SK-N-SH (cell line): ENCODE measurements around the gene DYNLT1. TPM values are rescaled to one million over a fixed set of nuclear protein-coding genes. Genes with fewer than 3 reads are reported as not detected.

Experiments used
- CTCF ChIA-PET: fragments of 300-600, 350-600 bp; formaldehyde crosslinking; extraction: SDS; loops from one replicate; lab custom pipeline; 2021; lab: Yijun Ruan, JAX
- POLR2A ChIA-PET: fragments of 350-600 bp; sonication (Branson Sonifier 250); formaldehyde crosslinking; extraction: SDS; loops from one replicate; lab custom pipeline; 2020; ENCODE audit warnings: antibody characterized with exemption, inconsistent platforms; lab: Yijun Ruan, JAX
- DNase-seq: peaks from one replicate; pipeline ENCODE4 v3.0.0; 2012
- H2AFZ ChIP-seq: fragments of 200-600 bp; sonication (generic); 2 replicates; pipeline ENCODE4 v1.8.1; 2016; ENCODE audit warnings: antibody characterized with exemption, mild to moderate bottlenecking, low read depth
- H3F3A ChIP-seq: fragments of 200-600 bp; sonication (generic); replicated peaks from 2 replicates; pipeline ENCODE3; 2016; ENCODE audit warnings: antibody characterized with exemption, mild to moderate bottlenecking; ENCODE audit not compliant: insufficient read depth
- H3K27ac ChIP-seq, 2 experiments: fragments of 200-500 bp in 1 of 2; fragments of 200-600 bp in 1 of 2; sonication (Bioruptor generic) in 1 of 2; sonication (generic), shearing (Covaris generic) in 1 of 2; 2 replicates each; pipeline versions ENCODE4 v1.5.1 to v1.6.1; 2014 to 2016; ENCODE audit warnings: low read depth in 2 of 2, inconsistent platforms in 1 of 2, low read length in 1 of 2, mild to moderate bottlenecking in 1 of 2, mixed read lengths in 1 of 2
- H3K27me3 ChIP-seq: fragments of 200-600 bp; sonication (generic), shearing (Covaris generic); 2 replicates; pipeline ENCODE4 v1.6.1; 2016; ENCODE audit warnings: mixed run types; ENCODE audit not compliant: insufficient read depth
- H3K36me3 ChIP-seq, 2 experiments: fragments of 200-500 bp in 1 of 2; fragments of 200-600 bp in 1 of 2; sonication (Bioruptor generic) in 1 of 2; sonication (generic) in 1 of 2; replicated peaks in 1 of 2; 2 replicates each; pipeline versions ENCODE3 to v1.5.1; 2014 to 2016; ENCODE audit warnings: low read length in 1 of 2, mild to moderate bottlenecking in 1 of 2; ENCODE audit not compliant: insufficient read depth in 2 of 2, control insufficient read depth in 1 of 2
- H3K4me1 ChIP-seq, 2 experiments: fragments of 200-500 bp in 1 of 2; fragments of 200-600 bp in 1 of 2; sonication (Bioruptor generic) in 1 of 2; sonication (generic), shearing (Covaris generic) in 1 of 2; 2 replicates each; pipeline versions ENCODE4 v1.5.1 to v1.6.1; 2014 to 2016; ENCODE audit warnings: low read depth in 1 of 2, low read length in 1 of 2, mixed run types in 1 of 2; ENCODE audit not compliant: insufficient read depth in 2 of 2, control insufficient read depth in 1 of 2
- H3K4me2 ChIP-seq: fragments of 200-600 bp; sonication (generic), shearing (Covaris generic); 2 replicates; pipeline ENCODE4 v1.6.1; 2017; ENCODE audit warnings: mixed run types
- H3K4me3 ChIP-seq, 2 experiments: fragments of 200-500 bp in 1 of 2; fragments of 200-600 bp in 1 of 2; sonication (Bioruptor generic) in 1 of 2; sonication (generic), shearing (Covaris generic) in 1 of 2; 2 replicates each; pipeline versions ENCODE4 v1.5.1 to v1.8.1; 2014 to 2016; ENCODE audit warnings: low read depth in 2 of 2, inconsistent platforms in 1 of 2, low read length in 1 of 2, mild to moderate bottlenecking in 1 of 2, mixed read lengths in 1 of 2, moderate library complexity in 1 of 2
- H3K79me2 ChIP-seq: fragments of 200-600 bp; sonication (generic); 2 replicates; pipeline ENCODE4 v1.8.1; 2017; ENCODE audit warnings: mild to moderate bottlenecking; ENCODE audit not compliant: insufficient read depth
- H3K9ac ChIP-seq: fragments of 200-600 bp; sonication (generic); 2 replicates; pipeline ENCODE4 v1.6.1; 2017; ENCODE audit warnings: mixed run types
- H3K9me2 ChIP-seq: fragments of 200-600 bp; sonication (generic); 2 replicates; pipeline ENCODE4 v1.6.1; 2017; ENCODE audit warnings: mixed run types
- H3K9me3 ChIP-seq: fragments of 200-600 bp; sonication (generic); 2 replicates; pipeline ENCODE4 v1.6.1; 2017; ENCODE audit warnings: mixed run types, mild to moderate bottlenecking, moderate library complexity
- H4K20me1 ChIP-seq: fragments of 200-600 bp; sonication (generic); 2 replicates; pipeline ENCODE4 v1.6.1; 2017; ENCODE audit warnings: mild to moderate bottlenecking, mixed run types; ENCODE audit not compliant: insufficient read depth
- CHD2 ChIP-seq: fragments of 150-350 bp; IDR thresholded peaks from 2 replicates; pipeline ENCODE4 v1.6.1; 2018; ENCODE audit warnings: low read length; ENCODE audit not compliant: partially characterized antibody
- CTCF ChIP-seq: fragments of 200-600 bp; sonication (generic); IDR thresholded peaks from 2 replicates; pipeline ENCODE4 v1.6.1; 2017; ENCODE audit warnings: antibody characterized with exemption, mild to moderate bottlenecking, moderate library complexity
- ELF1 ChIP-seq: IDR thresholded peaks from 2 replicates; pipeline ENCODE4 v1.4.0; 2012
- FOSL2 ChIP-seq: IDR thresholded peaks from 2 replicates; pipeline ENCODE4 v1.4.0; 2012; ENCODE audit warnings: low read depth, mild to moderate bottlenecking, moderate library complexity, borderline replicate concordance
- GABPA ChIP-seq: IDR thresholded peaks from 2 replicates; pipeline ENCODE4 v1.4.0; 2012; ENCODE audit warnings: low read depth, mild to moderate bottlenecking
- GATA2 ChIP-seq: sonication (generic); formaldehyde crosslinking; IDR thresholded peaks from 2 replicates; pipeline ENCODE4 v1.5.0; 2020; ENCODE audit warnings: mild to moderate bottlenecking, missing genetic modification reagents
- JUND ChIP-seq: IDR thresholded peaks from 2 replicates; pipeline ENCODE4 v1.4.0; 2012
- MEF2A ChIP-seq: IDR thresholded peaks from 2 replicates; pipeline ENCODE4 v1.4.0; 2012; ENCODE audit warnings: low read depth, borderline replicate concordance
- POLR2AphosphoS5 ChIP-seq: IDR thresholded peaks from 2 replicates; pipeline ENCODE4 v1.6.1; 2012; ENCODE audit warnings: low read depth, low read length
- RFX5 ChIP-seq: IDR thresholded peaks from 2 replicates; pipeline ENCODE4 v1.6.1; 2012; ENCODE audit warnings: mild to moderate bottlenecking, improper control_type of control experiment, low read length
- SMC3 ChIP-seq: IDR thresholded peaks from 2 replicates; pipeline ENCODE4 v1.6.1; 2012; ENCODE audit warnings: low read depth, low read length, improper control_type of control experiment
- TCF12 ChIP-seq: IDR thresholded peaks from 2 replicates; pipeline ENCODE4 v1.4.0; 2012
- TEAD4 ChIP-seq: IDR thresholded peaks from 2 replicates; pipeline ENCODE4 v1.4.0; 2012; ENCODE audit warnings: mild to moderate bottlenecking, borderline replicate concordance; ENCODE audit not compliant: insufficient read depth
- USF2 ChIP-seq: fragments of 150-350 bp; IDR thresholded peaks from 2 replicates; pipeline ENCODE4 v1.6.1; 2017; ENCODE audit warnings: antibody characterized with exemption, low read length, low read depth, borderline replicate concordance
- YY1 ChIP-seq: IDR thresholded peaks from 2 replicates; pipeline ENCODE4 v1.4.0; 2012; ENCODE audit warnings: low read depth, mild to moderate bottlenecking
- ZBTB33 ChIP-seq: IDR thresholded peaks from 2 replicates; pipeline ENCODE4 v1.4.0; 2012; ENCODE audit warnings: low read depth, borderline replicate concordance
- WGBS: methylation state at CpG from one replicate; pipeline ENCODE4 v1.1.6; 2017; ENCODE audit warnings: low lambda C conversion rate; 5-methylcytosine and 5-hydroxymethylcytosine counted together
- polyA plus RNA-seq, 3 experiments: library from polyadenylated mRNA; depleted of rRNA; stranded (reverse); fragments of >200 nt; gene quantifications; 2 replicates each; pipeline ENCODE4 v1.2.3, GENCODE V29; 2012

DYNLT1 gene
- polyA plus RNA-seq, 1 of the 3 experiments (the other 2 are of a cell fraction): 306 TPM

GRCh38 chr6:158624684-158625682 is 19.6 kb downstream of the DYNLT1 start:
- TF ChIP-seq RFX5 (no peak), CHD2 (no peak), TCF12 (no peak), FOSL2 (no peak), USF2 (no peak), TEAD4 (no peak), POLR2AphosphoS5 (no peak), YY1 (no peak), ZBTB33 (no peak), ELF1 (no peak), CTCF (no peak), GABPA (no peak), SMC3 (no peak), MEF2A (no peak), JUND (no peak), GATA2 (CRISPR knock-in tag) (no peak)
- Histone ChIP-seq H3F3A (no peaks in the 10 kb centered on the region), H3K27me3 (no peaks in the 10 kb centered on the region), H3K9me2 (no peaks in the 10 kb centered on the region), H3K27ac (no peak overlapping the region; a peak in 1 of 4 replicates), H2AFZ (no peak overlapping the region), H3K9me3 (no peaks in the 10 kb centered on the region), H3K4me3 (no peak overlapping the region), H3K79me2 (no peaks in the 10 kb centered on the region), H4K20me1 (no peaks in the 10 kb centered on the region), H3K4me2 (no peak overlapping the region), H3K9ac (no peak overlapping the region), H3K4me1 (peaks cover 0 to 44% of the 10 kb centered on the region in 2 experiments; a peak in 2 of 4 replicates), H3K36me3 (peaks cover 0 to 50% of the 10 kb centered on the region in 2 experiments)
- ChIA-PET POLR2A (no interaction called here), CTCF (interaction anchor here (1.1 to 1.5 kb wide), 2 partner anchors 20 kb away, joined by 3 to 5 read pairs; no protein-coding TSS in a partner anchor)
- WGBS: 96% methylated on average over 18 of the region's 25 CpGs
- no peak for DNase-seq
